Neural cell (in vitro differentiated cells): ENCODE measurements around the gene PCCA. TPM values are rescaled to one million over a fixed set of nuclear protein-coding genes. Genes with fewer than 3 reads are reported as not detected.
A peak's percentile ranks its signal among the peaks of the same experiment; 100 is the strongest.

ENCODE experiments used
- H2AFZ ChIP-seq: fragments of 200-600, 300-800 bp; sonication (generic), shearing (Covaris generic); 2 replicates; pipeline ENCODE4 v1.6.0; 2014; ENCODE audit warnings: low read depth, mild to moderate bottlenecking, antibody characterized with exemption, low read length, moderate library complexity
- H3F3A ChIP-seq: fragments of 200-600 bp; shearing (Covaris generic); 2 replicates; pipeline ENCODE4 v1.6.1; 2016; ENCODE audit warnings: mild to moderate bottlenecking, moderate library complexity, mixed read lengths, antibody characterized with exemption, low read length; ENCODE audit not compliant: insufficient read depth, poor library complexity, severe bottlenecking
- H3K27ac ChIP-seq: fragments of 200-600, 300-800 bp; sonication (generic), shearing (Covaris generic); 2 replicates; pipeline ENCODE4 v1.5.1; 2014; ENCODE audit warnings: mild to moderate bottlenecking, low read length, moderate library complexity
- H3K27me3 ChIP-seq: fragments of 300-800, 200-600 bp; sonication (generic), shearing (Covaris generic); 2 replicates; pipeline ENCODE4 v1.6.0; 2014; ENCODE audit warnings: mild to moderate bottlenecking, low read depth, low read length, moderate library complexity; ENCODE audit not compliant: insufficient read depth
- H3K36me3 ChIP-seq: fragments of 300-800, 200-600 bp; sonication (generic), shearing (Covaris generic); 2 replicates; pipeline ENCODE4 v1.5.1; 2014; ENCODE audit warnings: mild to moderate bottlenecking, antibody characterized with exemption, low read length, moderate library complexity; ENCODE audit not compliant: insufficient read depth
- H3K4me2 ChIP-seq: fragments of 300-800, 200-600 bp; sonication (generic), shearing (Covaris generic); 2 replicates; pipeline ENCODE4 v1.6.0; 2014; ENCODE audit warnings: mild to moderate bottlenecking, low read length
- H3K4me3 ChIP-seq: fragments of 300-800, 200-600 bp; sonication (generic), shearing (Covaris generic); 2 replicates; pipeline ENCODE4 v1.5.1; 2014; ENCODE audit warnings: mild to moderate bottlenecking, low read length, moderate library complexity
- H3K79me2 ChIP-seq: fragments of 200-600 bp; shearing (Covaris generic); replicated peaks from 2 replicates; pipeline ENCODE4 v1.6.0; 2014; ENCODE audit warnings: mild to moderate bottlenecking, low read length, moderate library complexity; ENCODE audit not compliant: insufficient read depth
- H3K9ac ChIP-seq: fragments of 300-800, 200-600 bp; sonication (generic), shearing (Covaris generic); 2 replicates; pipeline ENCODE4 v1.6.1; 2016; ENCODE audit warnings: mild to moderate bottlenecking, low read length, mixed read lengths
- H3K9me2 ChIP-seq: fragments of 200-600 bp; shearing (Covaris generic); 2 replicates; pipeline ENCODE4 v1.6.1; 2016; ENCODE audit warnings: mild to moderate bottlenecking, low read length, mixed read lengths; ENCODE audit not compliant: insufficient read depth
- H3K9me3 ChIP-seq: fragments of 200-600, 300-800 bp; sonication (generic), shearing (Covaris generic); 2 replicates; pipeline ENCODE4 v1.6.1; 2016; ENCODE audit warnings: mild to moderate bottlenecking, mixed run types, low read length, moderate library complexity, mixed read lengths
- H4K20me1 ChIP-seq: fragments of 200-600 bp; shearing (Covaris generic); 2 replicates; pipeline ENCODE4 v1.6.1; 2016; ENCODE audit warnings: mild to moderate bottlenecking, mixed run types; ENCODE audit not compliant: insufficient read depth
- CTCF ChIP-seq: fragments of 450-650 bp; IDR thresholded peaks from 2 replicates; pipeline ENCODE4 v1.5.1; 2014; ENCODE audit warnings: antibody characterized with exemption, mild to moderate bottlenecking, moderate library complexity; ENCODE audit not compliant: poor library complexity, severe bottlenecking
- EP300 ChIP-seq: fragments of 450-650 bp; conservative IDR thresholded peaks from 2 replicates; pipeline ENCODE4 v1.6.1; 2014; ENCODE audit warnings: antibody characterized with exemption, mild to moderate bottlenecking, moderate library complexity; ENCODE audit not compliant: poor library complexity, severe bottlenecking
- EZH2 ChIP-seq: fragments of 200-600, 300-800 bp; shearing (Covaris generic), sonication (generic); IDR thresholded peaks from 2 replicates; pipeline ENCODE4 v1.6.1; 2014; ENCODE audit warnings: antibody characterized with exemption, low read length, borderline replicate concordance, mild to moderate bottlenecking; ENCODE audit not compliant: insufficient read depth, poor library complexity, severe bottlenecking
- MXI1 ChIP-seq: fragments of 450-650 bp; conservative IDR thresholded peaks from 2 replicates; pipeline ENCODE4 v1.6.1; 2014; ENCODE audit warnings: antibody characterized with exemption, mild to moderate bottlenecking; ENCODE audit not compliant: poor library complexity, severe bottlenecking
- POLR2AphosphoS5 ChIP-seq: IDR thresholded peaks from 2 replicates; pipeline ENCODE4 v1.6.1; 2012
- RAD21 ChIP-seq: fragments of 450-650 bp; conservative IDR thresholded peaks from 2 replicates; pipeline ENCODE4 v1.6.1; 2014; ENCODE audit warnings: antibody characterized with exemption, mild to moderate bottlenecking, moderate library complexity
- REST ChIP-seq: IDR thresholded peaks from 2 replicates; pipeline ENCODE4 v1.6.1; 2012; ENCODE audit warnings: borderline replicate concordance
- SMC3 ChIP-seq: fragments of 450-650 bp; conservative IDR thresholded peaks from 2 replicates; pipeline ENCODE4 v1.6.1; 2014; ENCODE audit warnings: antibody characterized with exemption, mild to moderate bottlenecking, moderate library complexity; ENCODE audit not compliant: poor library complexity
- TAF1 ChIP-seq: IDR thresholded peaks from 2 replicates; pipeline ENCODE4 v1.6.1; 2012; ENCODE audit warnings: low read depth
- polyA plus RNA-seq: library from polyadenylated mRNA; depleted of rRNA; stranded (reverse); fragments of >200 nt; gene quantifications from 2 replicates; pipeline ENCODE4 v1.2.3, GENCODE V29; 2014

The PCCA gene
- polyA plus RNA-seq, 1 donor from 2014 or later, result 17.0 TPM

GRCh38 chr13:100394005-100394695, 305.3 kb downstream of the PCCA start:
- H3K4me3 ChIP-seq, result no peak overlapping the region
- no peak overlapping the region for H3K27ac ChIP-seq
- H3K9me2 ChIP-seq, result no peaks in the 10 kb centered on the region
- H3K9ac ChIP-seq, result no peak overlapping the region
- no peak overlapping the region for H2AFZ ChIP-seq
- H3K4me2 ChIP-seq, result no peak overlapping the region
- TF ChIP-seq EP300 (no peak), MXI1 (no peak)
- H3K36me3 ChIP-seq, result no peaks in the 10 kb centered on the region
- no peaks in the 10 kb centered on the region for H3F3A ChIP-seq
- H3K27me3 ChIP-seq, result no peaks in the 10 kb centered on the region
- H3K79me2 ChIP-seq, result no peaks in the 10 kb centered on the region
- no peaks in the 10 kb centered on the region for H3K9me3 ChIP-seq
- no peaks in the 10 kb centered on the region for H4K20me1 ChIP-seq

- Histone ChIP-seq H4K20me1 (no peaks in the 10 kb centered on the region), H3K27ac (no peak overlapping the region), H3K27me3 (no peaks in the 10 kb centered on the region), H2AFZ (no peak overlapping the region), H3F3A (no peaks in the 10 kb centered on the region), H3K4me3 (no peak overlapping the region), H3K9ac (no peak overlapping the region), H3K9me3 (no peaks in the 10 kb centered on the region), H3K79me2 (no peaks in the 10 kb centered on the region), H3K36me3 (no peaks in the 10 kb centered on the region), H3K4me2 (no peak overlapping the region), H3K9me2 (no peaks in the 10 kb centered on the region)
- TF ChIP-seq SMC3 (no peak), TAF1 (no peak), EP300 (no peak), CTCF (no peak), POLR2AphosphoS5 (no peak), REST (no peak), RAD21 (no peak)
Measured at GRCh38 chr13:100395698-100396373, 306.9 kb downstream of the PCCA start.

GRCh38 chr13:100396776-100397175, 307.9 kb downstream of the PCCA start:
- Histone ChIP-seq H3K9ac (no peak overlapping the region), H3F3A (no peaks in the 10 kb centered on the region), H3K27me3 (no peaks in the 10 kb centered on the region), H3K4me3 (no peak overlapping the region), H3K36me3 (no peaks in the 10 kb centered on the region), H3K27ac (no peak overlapping the region), H3K9me2 (no peaks in the 10 kb centered on the region), H2AFZ (no peak overlapping the region), H4K20me1 (no peaks in the 10 kb centered on the region), H3K4me2 (peak overlapping the region; percentile 18), H3K9me3 (no peaks in the 10 kb centered on the region), H3K79me2 (no peaks in the 10 kb centered on the region)
- TF ChIP-seq SMC3, result no peak
- TF ChIP-seq TAF1, result no peak
- no peak for TF ChIP-seq MXI1
- TF ChIP-seq EZH2, result no peak
- TF ChIP-seq REST, result no peak
- no peak for TF ChIP-seq POLR2AphosphoS5
- no peak for TF ChIP-seq EP300
- no peak for TF ChIP-seq CTCF
- no peak for TF ChIP-seq RAD21
